Measurements from ENCODE around the gene PUS10.

GRCh38 chr2:61065714-61066709, 48.0 kb upstream of the PUS10 start, which contains the start of gene SANBR:
- TF ChIP-seq, protein P1, sequence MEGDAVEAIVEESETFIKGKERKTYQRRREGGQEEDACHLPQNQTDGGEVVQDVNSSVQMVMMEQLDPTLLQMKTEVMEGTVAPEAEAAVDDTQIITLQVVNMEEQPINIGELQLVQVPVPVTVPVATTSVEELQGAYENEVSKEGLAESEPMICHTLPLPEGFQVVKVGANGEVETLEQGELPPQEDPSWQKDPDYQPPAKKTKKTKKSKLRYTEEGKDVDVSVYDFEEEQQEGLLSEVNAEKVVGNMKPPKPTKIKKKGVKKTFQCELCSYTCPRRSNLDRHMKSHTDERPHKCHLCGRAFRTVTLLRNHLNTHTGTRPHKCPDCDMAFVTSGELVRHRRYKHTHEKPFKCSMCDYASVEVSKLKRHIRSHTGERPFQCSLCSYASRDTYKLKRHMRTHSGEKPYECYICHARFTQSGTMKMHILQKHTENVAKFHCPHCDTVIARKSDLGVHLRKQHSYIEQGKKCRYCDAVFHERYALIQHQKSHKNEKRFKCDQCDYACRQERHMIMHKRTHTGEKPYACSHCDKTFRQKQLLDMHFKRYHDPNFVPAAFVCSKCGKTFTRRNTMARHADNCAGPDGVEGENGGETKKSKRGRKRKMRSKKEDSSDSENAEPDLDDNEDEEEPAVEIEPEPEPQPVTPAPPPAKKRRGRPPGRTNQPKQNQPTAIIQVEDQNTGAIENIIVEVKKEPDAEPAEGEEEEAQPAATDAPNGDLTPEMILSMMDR (IDR thresholded peaks at IDR 0.05): peak in 1 of 6 experiments; percentile 6
- TF ChIP-seq POLR2A (IDR thresholded peaks at IDR 0.05): peak in 1 of 2 donors; percentile 72
